HEK293T (cell line): Measurements from ENCODE around the gene NRL.

Source experiments
- BHLHE40 ChIP-seq: fragments of 450-650 bp; IDR thresholded peaks from 2 replicates; pipeline ENCODE4 v1.6.1; 2016; ENCODE audit warnings: mild to moderate bottlenecking, moderate library complexity, borderline replicate concordance
- CTBP1 ChIP-seq: fragments of 450-650 bp; IDR thresholded peaks from 2 replicates; pipeline ENCODE4 v1.6.1; 2016; ENCODE audit warnings: borderline replicate concordance
- FOXA1 ChIP-seq: fragments of 450-650 bp; IDR thresholded peaks from 2 replicates; pipeline ENCODE4 v1.6.1; 2016; ENCODE audit warnings: mild to moderate bottlenecking
- FOXK2 ChIP-seq: fragments of 450-650 bp; IDR thresholded peaks from 2 replicates; pipeline ENCODE4 v1.6.1; 2016; ENCODE audit warnings: mild to moderate bottlenecking
- FOXM1 ChIP-seq: fragments of 450-650 bp; IDR thresholded peaks from 2 replicates; pipeline ENCODE4 v1.6.1; 2017; ENCODE audit warnings: mild to moderate bottlenecking, borderline replicate concordance
- HDGF ChIP-seq: fragments of 450-650 bp; IDR thresholded peaks from 2 replicates; pipeline ENCODE4 v1.6.1; 2017; ENCODE audit warnings: antibody characterized with exemption, borderline replicate concordance
- PKNOX1 ChIP-seq: fragments of 450-650 bp; IDR thresholded peaks from 2 replicates; pipeline ENCODE4 v1.6.1; 2016
- SP1 ChIP-seq: fragments of 450-650 bp; IDR thresholded peaks from 2 replicates; pipeline ENCODE4 v1.6.1; 2017
- SUZ12 ChIP-seq: fragments of 450-650 bp; IDR thresholded peaks from 2 replicates; pipeline ENCODE4 v1.6.1; 2016; ENCODE audit warnings: mild to moderate bottlenecking
- ZNF384 ChIP-seq: fragments of 450-650 bp; IDR thresholded peaks from 2 replicates; pipeline ENCODE4 v1.6.1; 2016

GRCh38 chr14:24057867-24058259 is 56.9 kb downstream of the NRL start:
- TF ChIP-seq FOXK2, result no peak
- TF ChIP-seq FOXA1, result no peak
- no peak for TF ChIP-seq HDGF
- no peak for TF ChIP-seq SP1
- TF ChIP-seq CTBP1, result no peak
- no peak for TF ChIP-seq ZNF384
- TF ChIP-seq BHLHE40, result no peak
- TF ChIP-seq SUZ12, result no peak
- no peak for TF ChIP-seq FOXM1
- no peak for TF ChIP-seq PKNOX1
